ENCODE measurements around the gene DHRS7B. TPM values are rescaled to one million over a fixed set of nuclear protein-coding genes. Genes with fewer than 3 reads are reported as not detected.

Gene DHRS7B
- total and polyA plus RNA-seq, 2 of the 13 experiments (the other 11 are each of a cell fraction or from before 2014, with no cell fraction given) = 20.0 to 35.8 TPM

DNA sequence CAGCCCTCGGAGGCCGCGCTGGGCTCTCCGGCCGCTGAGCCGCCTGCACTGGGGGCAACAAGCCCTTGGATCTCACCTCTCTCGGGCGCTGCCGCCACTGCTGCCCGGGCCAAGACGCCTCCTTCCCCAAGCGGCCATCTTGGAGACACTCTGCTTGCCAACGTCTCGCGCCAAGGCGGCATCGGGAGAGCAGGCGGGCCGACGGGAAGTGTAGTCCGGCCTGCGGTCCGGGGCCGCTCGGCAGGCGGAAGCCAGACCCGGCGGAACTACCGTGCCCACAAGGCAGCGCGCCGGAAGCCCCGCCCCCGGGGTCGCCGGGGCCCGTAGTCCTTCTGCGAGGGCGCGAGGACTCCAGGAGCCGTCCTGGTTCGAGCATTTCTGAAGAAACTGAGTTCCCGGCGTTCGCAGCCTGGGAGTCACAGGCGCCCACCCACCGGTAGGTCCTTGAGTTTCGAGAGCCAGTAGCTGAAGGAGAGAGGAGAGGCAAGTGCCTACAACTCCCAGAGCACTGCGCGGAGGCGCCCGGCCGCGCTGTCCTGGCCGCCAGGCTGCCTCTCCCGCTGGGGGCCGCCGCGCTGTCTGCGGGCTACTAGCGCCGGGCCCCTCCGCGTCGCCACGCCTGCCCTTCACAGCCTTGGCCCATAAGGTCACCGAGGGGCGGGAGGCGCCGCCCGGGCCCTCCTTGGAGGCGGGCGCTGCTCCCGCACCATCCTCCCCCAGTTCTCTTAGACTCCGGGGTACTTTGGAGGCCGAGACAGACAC, 87.4 kb downstream of the DHRS7B start, which contains the start of gene TMEM11 (continued):
- TF ChIP-seq, protein P1, sequence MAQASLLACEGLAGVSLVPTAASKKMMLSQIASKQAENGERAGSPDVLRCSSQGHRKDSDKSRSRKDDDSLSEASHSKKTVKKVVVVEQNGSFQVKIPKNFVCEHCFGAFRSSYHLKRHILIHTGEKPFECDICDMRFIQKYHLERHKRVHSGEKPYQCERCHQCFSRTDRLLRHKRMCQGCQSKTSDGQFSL (CRISPR knock-in tag; IDR thresholded peaks at IDR 0.05) = no peak
- TF ChIP-seq, protein P2, sequence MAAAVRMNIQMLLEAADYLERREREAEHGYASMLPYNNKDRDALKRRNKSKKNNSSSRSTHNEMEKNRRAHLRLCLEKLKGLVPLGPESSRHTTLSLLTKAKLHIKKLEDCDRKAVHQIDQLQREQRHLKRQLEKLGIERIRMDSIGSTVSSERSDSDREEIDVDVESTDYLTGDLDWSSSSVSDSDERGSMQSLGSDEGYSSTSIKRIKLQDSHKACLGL (CRISPR knock-in tag; IDR thresholded peaks at IDR 0.05) = 0 out of 2 replicates have a peak, but pooled peaks have one; percentile 39
- peak; percentile 13; the same call in 1 of the 2 replicates for TF ChIP-seq MED1 (CRISPR knock-in tag; IDR thresholded peaks at IDR 0.05)
- TF ChIP-seq, protein P3, sequence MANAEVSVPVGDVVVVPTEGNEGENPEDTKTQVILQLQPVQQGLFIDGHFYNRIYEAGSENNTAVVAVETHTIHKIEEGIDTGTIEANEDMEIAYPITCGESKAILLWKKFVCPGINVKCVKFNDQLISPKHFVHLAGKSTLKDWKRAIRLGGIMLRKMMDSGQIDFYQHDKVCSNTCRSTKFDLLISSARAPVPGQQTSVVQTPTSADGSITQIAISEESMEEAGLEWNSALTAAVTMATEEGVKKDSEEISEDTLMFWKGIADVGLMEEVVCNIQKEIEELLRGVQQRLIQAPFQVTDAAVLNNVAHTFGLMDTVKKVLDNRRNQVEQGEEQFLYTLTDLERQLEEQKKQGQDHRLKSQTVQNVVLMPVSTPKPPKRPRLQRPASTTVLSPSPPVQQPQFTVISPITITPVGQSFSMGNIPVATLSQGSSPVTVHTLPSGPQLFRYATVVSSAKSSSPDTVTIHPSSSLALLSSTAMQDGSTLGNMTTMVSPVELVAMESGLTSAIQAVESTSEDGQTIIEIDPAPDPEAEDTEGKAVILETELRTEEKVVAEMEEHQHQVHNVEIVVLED (CRISPR knock-in tag; IDR thresholded peaks at IDR 0.05; ENCODE audit: borderline replicate concordance) = peak; percentile 93
- no peak for TF ChIP-seq ZNF704 (CRISPR knock-in tag; IDR thresholded peaks at IDR 0.05; ENCODE audit: borderline replicate concordance)
- peak; percentile 39; the same call in 1 of the 3 replicates for TF ChIP-seq MXI1 (IDR thresholded peaks at IDR 0.05; ENCODE audit: borderline replicate concordance, low read depth, low read length)
- TF ChIP-seq ZNF780A (CRISPR knock-in tag; IDR thresholded peaks at IDR 0.05) = no peak
- TF ChIP-seq, protein P4, sequence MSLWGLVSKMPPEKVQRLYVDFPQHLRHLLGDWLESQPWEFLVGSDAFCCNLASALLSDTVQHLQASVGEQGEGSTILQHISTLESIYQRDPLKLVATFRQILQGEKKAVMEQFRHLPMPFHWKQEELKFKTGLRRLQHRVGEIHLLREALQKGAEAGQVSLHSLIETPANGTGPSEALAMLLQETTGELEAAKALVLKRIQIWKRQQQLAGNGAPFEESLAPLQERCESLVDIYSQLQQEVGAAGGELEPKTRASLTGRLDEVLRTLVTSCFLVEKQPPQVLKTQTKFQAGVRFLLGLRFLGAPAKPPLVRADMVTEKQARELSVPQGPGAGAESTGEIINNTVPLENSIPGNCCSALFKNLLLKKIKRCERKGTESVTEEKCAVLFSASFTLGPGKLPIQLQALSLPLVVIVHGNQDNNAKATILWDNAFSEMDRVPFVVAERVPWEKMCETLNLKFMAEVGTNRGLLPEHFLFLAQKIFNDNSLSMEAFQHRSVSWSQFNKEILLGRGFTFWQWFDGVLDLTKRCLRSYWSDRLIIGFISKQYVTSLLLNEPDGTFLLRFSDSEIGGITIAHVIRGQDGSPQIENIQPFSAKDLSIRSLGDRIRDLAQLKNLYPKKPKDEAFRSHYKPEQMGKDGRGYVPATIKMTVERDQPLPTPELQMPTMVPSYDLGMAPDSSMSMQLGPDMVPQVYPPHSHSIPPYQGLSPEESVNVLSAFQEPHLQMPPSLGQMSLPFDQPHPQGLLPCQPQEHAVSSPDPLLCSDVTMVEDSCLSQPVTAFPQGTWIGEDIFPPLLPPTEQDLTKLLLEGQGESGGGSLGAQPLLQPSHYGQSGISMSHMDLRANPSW (CRISPR knock-in tag; IDR thresholded peaks at IDR 0.05; ENCODE audit: borderline replicate concordance) = no peak
- TF ChIP-seq ZNF550 (CRISPR knock-in tag; IDR thresholded peaks at IDR 0.05; ENCODE audit: borderline replicate concordance) = no peak
- TF ChIP-seq BRD4 (CRISPR knock-in tag; IDR thresholded peaks at IDR 0.05) = no peak
- TF ChIP-seq TBL1XR1 (IDR thresholded peaks at IDR 0.05; ENCODE audit: borderline replicate concordance, low read length, partially characterized antibody) = peak; percentile 62
- peak; percentile 63; the same call in 1 of the 2 replicates for TF ChIP-seq GMEB2 (CRISPR knock-in tag; IDR thresholded peaks at IDR 0.05; ENCODE audit: low read depth)
- peak; percentile 20; the same call in 1 of the 2 replicates for TF ChIP-seq ZNF180 (CRISPR knock-in tag; IDR thresholded peaks at IDR 0.05; ENCODE audit: borderline replicate concordance, low read depth)
- TF ChIP-seq PAX8 (CRISPR knock-in tag; IDR thresholded peaks at IDR 0.05; ENCODE audit: borderline replicate concordance) = no peak; the same call in 1 of the 2 replicates
- TF ChIP-seq ZNF761 (CRISPR knock-in tag; conservative IDR thresholded peaks at IDR 0.05) = peak; percentile 68
